ENCODE measurements around the gene IFIT2. TPM values are rescaled to one million over a fixed set of nuclear protein-coding genes. Genes with fewer than 3 reads are reported as not detected.

Gene IFIT2
- total RNA-seq, 2 experiments from 2014 or later, result 39.2 to 41.6 TPM

DNA sequence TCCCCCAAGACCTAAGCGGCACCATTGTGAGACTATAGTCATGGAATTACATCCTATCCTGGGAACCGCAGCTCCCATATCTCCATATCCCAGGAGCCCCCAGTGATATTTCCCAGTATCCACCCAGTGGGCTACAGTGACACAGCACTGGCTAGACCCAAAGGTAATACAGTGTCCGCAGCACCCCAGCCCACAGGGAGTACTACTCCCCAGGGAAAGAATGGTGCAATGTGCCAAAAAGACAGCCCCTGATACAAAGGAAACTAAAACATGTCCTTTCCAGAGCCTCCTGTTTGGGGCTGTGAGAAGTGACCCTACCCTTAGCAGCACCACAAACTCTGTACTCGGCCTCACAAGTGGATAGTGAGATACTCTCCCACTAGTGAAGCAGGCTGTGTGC lies 4.5 kb upstream of the IFIT2 start:
- no peak overlapping the region for H3K27ac Mint-ChIP-seq
- peaks cover 4% of the 10 kb centered on the region for H3K27me3 Mint-ChIP-seq
- DNase-seq (no peak), ATAC-seq (no peak)
- TF ChIP-seq, protein P1, sequence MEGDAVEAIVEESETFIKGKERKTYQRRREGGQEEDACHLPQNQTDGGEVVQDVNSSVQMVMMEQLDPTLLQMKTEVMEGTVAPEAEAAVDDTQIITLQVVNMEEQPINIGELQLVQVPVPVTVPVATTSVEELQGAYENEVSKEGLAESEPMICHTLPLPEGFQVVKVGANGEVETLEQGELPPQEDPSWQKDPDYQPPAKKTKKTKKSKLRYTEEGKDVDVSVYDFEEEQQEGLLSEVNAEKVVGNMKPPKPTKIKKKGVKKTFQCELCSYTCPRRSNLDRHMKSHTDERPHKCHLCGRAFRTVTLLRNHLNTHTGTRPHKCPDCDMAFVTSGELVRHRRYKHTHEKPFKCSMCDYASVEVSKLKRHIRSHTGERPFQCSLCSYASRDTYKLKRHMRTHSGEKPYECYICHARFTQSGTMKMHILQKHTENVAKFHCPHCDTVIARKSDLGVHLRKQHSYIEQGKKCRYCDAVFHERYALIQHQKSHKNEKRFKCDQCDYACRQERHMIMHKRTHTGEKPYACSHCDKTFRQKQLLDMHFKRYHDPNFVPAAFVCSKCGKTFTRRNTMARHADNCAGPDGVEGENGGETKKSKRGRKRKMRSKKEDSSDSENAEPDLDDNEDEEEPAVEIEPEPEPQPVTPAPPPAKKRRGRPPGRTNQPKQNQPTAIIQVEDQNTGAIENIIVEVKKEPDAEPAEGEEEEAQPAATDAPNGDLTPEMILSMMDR (IDR thresholded peaks at IDR 0.05), result no peak
- H3K36me3 Mint-ChIP-seq (ENCODE audit: low read depth), result peaks cover 5% of the 10 kb centered on the region
- POLR2A ChIA-PET, result interaction anchor here (0.7 kb wide), 1 partner anchor 73 kb away, joined by 5 read pairs; no protein-coding TSS in a partner anchor
- H3K4me1 Mint-ChIP-seq (ENCODE audit: low read depth), result peaks cover 35% of the 10 kb centered on the region
- no peak overlapping the region for H3K4me3 Mint-ChIP-seq
- intact Hi-C loops (cut with micrococcal nuclease), result no loop called here
- CTCF ChIA-PET, result no interaction called here
- peaks cover 10% of the 10 kb centered on the region for H3K9me3 Mint-ChIP-seq

- ChIA-PET POLR2A (no interaction called here), CTCF (no interaction called here)
- peaks cover 10% of the 10 kb centered on the region for H3K9me3 Mint-ChIP-seq
- TF ChIP-seq, protein P1 (IDR thresholded peaks at IDR 0.05), result no peak
- DNase-seq, result no peak
- peaks cover 5% of the 10 kb centered on the region for H3K36me3 Mint-ChIP-seq (ENCODE audit: low read depth)
- peaks cover 39% of the 10 kb centered on the region for H3K4me1 Mint-ChIP-seq (ENCODE audit: low read depth)
- no peak overlapping the region for H3K27ac Mint-ChIP-seq
- no peak overlapping the region for H3K4me3 Mint-ChIP-seq
- ATAC-seq, result no peak
- peaks cover 4% of the 10 kb centered on the region for H3K27me3 Mint-ChIP-seq
- intact Hi-C loops (cut with micrococcal nuclease), result no loop called here
These were observed 4.1 kb upstream of the IFIT2 start for GRCh38 chr10:89297791-89298190.

DNA sequence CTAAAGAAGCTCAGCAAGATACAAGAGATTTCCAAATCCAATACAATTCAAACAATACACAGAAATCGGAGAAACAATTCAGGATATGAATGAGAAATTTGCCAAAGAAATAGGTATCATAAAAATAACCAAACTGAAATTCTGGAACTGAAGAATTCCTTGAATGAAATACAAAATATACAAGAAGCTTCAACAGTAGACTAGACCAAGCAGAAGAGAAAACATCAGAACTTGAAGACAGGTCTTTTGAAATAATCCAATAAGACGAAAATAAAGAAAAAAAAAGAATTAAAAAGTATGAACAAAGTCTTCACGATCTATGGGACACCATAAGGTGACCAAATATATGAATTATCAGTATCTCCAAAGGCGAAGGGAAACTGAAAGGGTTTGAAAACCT lies 2.8 kb upstream of the IFIT2 start:
- intact Hi-C loops (cut with micrococcal nuclease), result no loop called here
- DNase-seq, result no peak

DNA sequence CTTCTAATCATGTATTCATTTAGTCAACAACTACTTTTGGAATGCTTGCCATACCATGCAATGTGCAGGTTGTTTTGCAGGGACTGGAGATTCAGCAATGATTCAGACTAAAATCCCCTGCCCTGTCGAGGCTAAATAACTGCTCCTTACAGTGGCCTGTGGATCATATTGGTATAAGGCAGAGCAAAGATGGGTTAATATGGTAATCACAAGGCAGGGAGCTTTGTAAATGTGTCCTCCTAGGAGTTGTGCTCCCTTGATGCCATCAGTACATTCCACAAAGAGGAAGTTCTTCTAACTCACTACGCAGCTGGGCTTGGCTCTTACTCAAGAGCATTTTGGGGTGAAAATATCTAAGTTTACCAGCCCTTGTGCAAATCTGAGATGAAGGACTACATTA lies 614 bp upstream of the IFIT2 start:
- CTCF ChIA-PET, result interaction anchor here (0.8 to 2.0 kb wide), 5 partner anchors 54 to 116 kb away, joined by 3 to 13 read pairs (median 3); no protein-coding TSS in a partner anchor
- peak overlapping the region; percentile 89 for H3K27ac Mint-ChIP-seq
- peaks cover 1% of the 10 kb centered on the region for H3K27me3 Mint-ChIP-seq
- ATAC-seq, result peak; percentile 41
- peaks cover 13% of the 10 kb centered on the region for H3K36me3 Mint-ChIP-seq (ENCODE audit: low read depth)
- no peak for DNase-seq
- POLR2A ChIA-PET, result interaction anchor here (0.6 to 1.5 kb wide), 4 partner anchors 27 to 1894 kb away, joined by 3 to 4 read pairs (median 3); partner anchors contain the start of gene IFIT3
- peak overlapping the region; percentile 84 for H3K4me3 Mint-ChIP-seq
- TF ChIP-seq, protein P1 (IDR thresholded peaks at IDR 0.05), result no peak
- intact Hi-C loops (cut with micrococcal nuclease), result no loop called here
- H3K4me1 Mint-ChIP-seq (ENCODE audit: low read depth), result peaks cover 36% of the 10 kb centered on the region
- peaks cover 10% of the 10 kb centered on the region for H3K9me3 Mint-ChIP-seq

More for the DNA sequence above, 2.8 kb upstream of the IFIT2 start:
- no peak overlapping the region for H3K4me3 Mint-ChIP-seq
- peaks cover 46% of the 10 kb centered on the region for H3K4me1 Mint-ChIP-seq (ENCODE audit: low read depth)
- H3K36me3 Mint-ChIP-seq (ENCODE audit: low read depth), result peaks cover 5% of the 10 kb centered on the region
- ChIA-PET POLR2A (no interaction called here), CTCF (interaction anchor here (1.1 kb wide), 1 partner anchor 70 kb away, joined by 3 read pairs; no protein-coding TSS in a partner anchor)
- peaks cover 3% of the 10 kb centered on the region for H3K27me3 Mint-ChIP-seq
- TF ChIP-seq, protein P1 (IDR thresholded peaks at IDR 0.05), result no peak
- no peak for ATAC-seq
- H3K27ac Mint-ChIP-seq, result no peak overlapping the region
- H3K9me3 Mint-ChIP-seq, result peaks cover 10% of the 10 kb centered on the region

DNA sequence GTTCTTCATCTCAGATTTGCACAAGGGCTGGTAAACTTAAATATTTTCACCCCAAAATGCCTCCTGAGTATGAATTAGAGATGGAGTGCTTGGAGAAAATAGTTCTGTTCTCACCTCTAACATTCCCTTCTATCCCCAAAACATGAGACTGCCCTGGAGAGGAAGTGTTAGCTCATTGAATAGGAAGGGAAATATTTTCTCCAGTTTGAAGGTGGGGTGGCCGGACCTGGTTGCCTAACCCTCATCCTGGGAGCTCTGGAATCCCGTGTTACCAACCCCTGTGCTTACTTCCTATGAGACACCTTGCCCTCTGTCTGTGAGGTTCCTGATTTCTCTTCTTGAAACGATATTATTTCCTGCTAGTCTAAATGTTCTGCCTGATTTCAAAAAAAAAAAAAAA lies 779 bp downstream of the IFIT2 start:
- ChIA-PET CTCF (interaction anchor here (0.9 to 2.0 kb wide), 4 partner anchors 10 to 115 kb away, joined by 3 to 13 read pairs (median 4); no protein-coding TSS in a partner anchor), POLR2A (no interaction called here)
- DNase-seq (no peak), ATAC-seq (no peak)
- peaks cover 14% of the 10 kb centered on the region for H3K9me3 Mint-ChIP-seq
- H3K36me3 Mint-ChIP-seq (ENCODE audit: low read depth), result peaks cover 27% of the 10 kb centered on the region
- intact Hi-C loops (cut with micrococcal nuclease), result no loop called here
- peaks cover 29% of the 10 kb centered on the region for H3K4me1 Mint-ChIP-seq (ENCODE audit: low read depth)
- H3K27ac Mint-ChIP-seq, result no peak overlapping the region
- peak overlapping the region; percentile 84 for H3K4me3 Mint-ChIP-seq
- H3K27me3 Mint-ChIP-seq, result peaks cover 1% of the 10 kb centered on the region
- TF ChIP-seq, protein P1 (IDR thresholded peaks at IDR 0.05), result no peak

Data from activated CD8-positive, alpha-beta T cell treated with anti-CD3 and anti-CD28 coated beads for 36 hours (primary cell).